ENCODE measurements around the gene ZMIZ2.
"Not testable (repeated sequence)": the region's sequence is repeated elsewhere in the genome, so short reads cannot be mapped to it uniquely, and the experiment has no call there.

Gene ZMIZ2, protein sequence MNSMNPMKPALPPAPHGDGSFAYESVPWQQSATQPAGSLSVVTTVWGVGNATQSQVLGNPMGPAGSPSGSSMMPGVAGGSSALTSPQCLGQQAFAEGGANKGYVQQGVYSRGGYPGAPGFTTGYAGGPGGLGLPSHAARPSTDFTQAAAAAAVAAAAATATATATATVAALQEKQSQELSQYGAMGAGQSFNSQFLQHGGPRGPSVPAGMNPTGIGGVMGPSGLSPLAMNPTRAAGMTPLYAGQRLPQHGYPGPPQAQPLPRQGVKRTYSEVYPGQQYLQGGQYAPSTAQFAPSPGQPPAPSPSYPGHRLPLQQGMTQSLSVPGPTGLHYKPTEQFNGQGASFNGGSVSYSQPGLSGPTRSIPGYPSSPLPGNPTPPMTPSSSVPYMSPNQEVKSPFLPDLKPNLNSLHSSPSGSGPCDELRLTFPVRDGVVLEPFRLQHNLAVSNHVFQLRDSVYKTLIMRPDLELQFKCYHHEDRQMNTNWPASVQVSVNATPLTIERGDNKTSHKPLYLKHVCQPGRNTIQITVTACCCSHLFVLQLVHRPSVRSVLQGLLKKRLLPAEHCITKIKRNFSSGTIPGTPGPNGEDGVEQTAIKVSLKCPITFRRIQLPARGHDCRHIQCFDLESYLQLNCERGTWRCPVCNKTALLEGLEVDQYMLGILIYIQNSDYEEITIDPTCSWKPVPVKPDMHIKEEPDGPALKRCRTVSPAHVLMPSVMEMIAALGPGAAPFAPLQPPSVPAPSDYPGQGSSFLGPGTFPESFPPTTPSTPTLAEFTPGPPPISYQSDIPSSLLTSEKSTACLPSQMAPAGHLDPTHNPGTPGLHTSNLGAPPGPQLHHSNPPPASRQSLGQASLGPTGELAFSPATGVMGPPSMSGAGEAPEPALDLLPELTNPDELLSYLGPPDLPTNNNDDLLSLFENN

DNA sequence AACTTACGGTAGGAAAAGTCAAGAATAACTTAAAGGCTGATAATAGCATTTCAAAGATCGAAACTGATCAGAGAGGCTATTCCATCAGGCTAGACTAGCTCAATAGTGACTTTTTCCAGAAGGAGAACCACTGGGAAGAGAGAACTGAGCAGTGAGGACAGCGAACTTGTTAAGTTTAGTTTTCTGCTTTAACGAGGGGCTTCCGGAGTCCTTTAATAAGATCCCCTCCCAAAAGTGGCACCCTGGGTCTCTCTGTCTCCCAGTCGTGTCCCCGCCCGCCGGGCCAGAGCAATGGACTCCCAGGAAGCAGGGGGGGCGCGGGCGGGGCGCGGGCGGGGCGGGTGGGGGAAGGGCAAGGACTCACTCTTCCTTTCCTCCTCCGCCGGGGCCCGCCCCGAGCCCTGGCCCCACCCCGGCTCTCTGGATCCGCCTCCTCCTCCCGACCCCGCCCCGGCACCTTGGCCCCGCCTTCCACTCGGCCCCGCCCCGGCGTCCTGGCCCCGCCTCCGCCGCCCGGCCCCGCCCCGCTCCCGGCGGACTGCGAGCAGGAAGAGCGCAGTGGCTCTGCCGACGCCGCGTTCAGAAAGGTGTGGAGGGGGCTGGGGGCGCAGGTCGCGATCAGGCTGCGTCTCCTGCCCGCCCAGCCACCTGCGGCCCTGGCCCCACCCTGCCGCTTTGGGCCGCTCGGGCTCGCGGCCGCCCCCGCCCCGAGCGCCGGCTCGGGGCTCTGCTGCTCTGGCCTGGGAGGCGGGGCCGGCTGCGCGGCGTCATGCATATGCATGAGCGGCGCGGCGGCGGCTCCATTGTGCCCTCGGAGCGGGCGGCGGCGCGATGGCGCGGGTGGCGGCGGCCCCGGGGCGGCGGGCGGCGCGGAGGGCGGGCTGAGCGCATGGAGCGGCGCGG lies at the start of gene ZMIZ2:
Gene ZMIZ2, plus strand, starts transcription at position 803 of the 903 bp plus-strand sequence. CDS start 7,403 bp downstream, outside the sequence.
- peak; percentile 44 for DNase-seq

DNA sequence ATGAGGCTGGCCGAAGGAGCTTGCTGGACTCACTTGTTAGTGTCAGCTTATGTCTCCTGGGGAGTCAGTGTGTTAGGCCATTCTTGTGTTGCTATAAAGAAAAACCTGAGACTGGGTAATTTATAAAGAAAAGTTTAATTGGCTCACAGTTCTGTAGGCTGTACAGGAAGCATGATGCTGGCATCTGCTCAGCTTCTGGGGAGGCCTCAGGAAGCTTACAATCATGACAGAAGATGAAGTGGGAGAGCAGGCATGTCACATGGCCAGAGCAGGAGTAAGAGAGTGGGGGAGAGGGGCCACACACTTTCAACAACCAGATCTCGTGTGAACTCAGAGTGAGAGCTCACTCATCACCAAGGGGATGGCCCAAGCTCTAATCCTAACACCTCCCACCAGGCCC lies 49.0 kb upstream of the ZMIZ2 start:
- not testable (repeated sequence) for DNase-seq

DNA sequence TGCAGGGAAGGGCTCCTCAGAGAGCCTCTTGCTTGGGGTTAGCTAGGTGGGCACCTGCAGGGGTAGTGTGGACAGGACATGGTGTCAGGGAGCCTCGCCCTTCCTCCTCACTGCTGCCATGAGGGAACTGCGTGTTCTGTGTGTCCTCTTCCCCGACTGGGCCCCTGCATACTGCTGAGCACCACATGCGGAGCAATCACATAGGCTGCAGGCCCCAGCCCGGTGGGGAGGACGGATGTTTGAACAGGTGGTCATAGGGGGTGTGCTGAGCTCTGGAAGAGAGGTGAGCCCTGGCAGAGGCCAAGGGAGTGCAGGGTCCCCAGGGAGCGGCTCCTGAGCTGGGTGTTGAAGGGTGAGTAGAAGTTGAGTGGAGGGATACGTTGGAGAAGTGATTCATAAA lies 48.3 kb upstream of the ZMIZ2 start:
- no peak for DNase-seq

DNA sequence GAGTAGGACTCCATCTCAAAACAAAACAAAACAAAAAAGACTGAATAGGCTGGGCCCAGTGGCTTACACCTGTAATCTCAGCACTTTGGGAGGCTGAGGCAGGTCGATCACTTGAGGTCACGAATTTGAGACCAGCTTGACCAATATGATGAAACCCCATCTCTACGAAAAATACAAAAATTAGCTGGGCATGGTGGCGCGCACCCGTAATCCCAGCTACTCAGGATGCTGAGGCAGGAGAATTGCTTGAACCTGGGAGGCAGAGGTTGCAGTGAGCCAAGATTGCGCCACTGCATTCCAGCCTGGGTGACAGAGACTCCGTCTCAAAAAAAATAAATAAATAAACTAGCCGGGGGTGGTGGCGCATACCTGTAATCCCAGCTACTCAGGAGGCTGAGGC lies 45.3 kb upstream of the ZMIZ2 start:
- not testable (repeated sequence) for DNase-seq

DNA sequence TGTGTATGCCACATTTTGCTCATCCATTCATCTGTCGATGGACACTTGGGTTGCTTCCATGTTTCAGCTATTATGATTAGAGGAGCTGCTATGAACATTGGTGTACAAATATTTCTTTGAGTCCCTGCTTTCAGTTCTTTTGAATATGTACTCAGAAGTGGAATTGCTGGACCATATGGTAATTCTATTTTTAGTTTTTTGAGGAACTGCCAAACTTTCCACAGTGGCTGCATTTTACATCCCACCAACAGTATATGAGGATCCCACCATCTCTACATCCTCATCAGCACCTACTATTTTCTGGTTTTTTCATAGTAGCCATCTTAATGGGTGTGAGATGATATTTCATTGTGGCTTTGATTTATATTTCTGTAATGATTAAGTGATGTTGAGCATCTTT lies 44.7 kb upstream of the ZMIZ2 start:
- no peak for DNase-seq

DNA sequence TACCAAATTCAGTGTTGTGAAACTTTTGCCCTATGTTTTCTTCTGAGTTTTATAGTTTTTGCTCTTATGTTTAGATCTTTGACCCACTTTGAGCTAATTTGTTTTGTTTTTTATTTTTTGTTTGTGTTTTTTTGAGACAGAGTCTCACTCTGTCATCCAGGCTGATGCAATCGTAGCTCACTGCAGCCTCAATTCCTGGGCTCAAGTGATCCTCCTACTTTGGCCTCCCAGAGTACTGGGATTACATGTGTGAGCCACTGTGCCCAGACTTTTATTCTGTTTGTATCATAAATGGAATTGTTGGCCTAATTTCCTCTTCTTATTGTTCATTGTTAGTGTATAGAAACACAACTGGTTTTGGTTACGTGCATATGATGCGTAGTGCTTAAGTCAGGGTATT lies 43.2 kb upstream of the ZMIZ2 start:
- no peak for DNase-seq

DNA sequence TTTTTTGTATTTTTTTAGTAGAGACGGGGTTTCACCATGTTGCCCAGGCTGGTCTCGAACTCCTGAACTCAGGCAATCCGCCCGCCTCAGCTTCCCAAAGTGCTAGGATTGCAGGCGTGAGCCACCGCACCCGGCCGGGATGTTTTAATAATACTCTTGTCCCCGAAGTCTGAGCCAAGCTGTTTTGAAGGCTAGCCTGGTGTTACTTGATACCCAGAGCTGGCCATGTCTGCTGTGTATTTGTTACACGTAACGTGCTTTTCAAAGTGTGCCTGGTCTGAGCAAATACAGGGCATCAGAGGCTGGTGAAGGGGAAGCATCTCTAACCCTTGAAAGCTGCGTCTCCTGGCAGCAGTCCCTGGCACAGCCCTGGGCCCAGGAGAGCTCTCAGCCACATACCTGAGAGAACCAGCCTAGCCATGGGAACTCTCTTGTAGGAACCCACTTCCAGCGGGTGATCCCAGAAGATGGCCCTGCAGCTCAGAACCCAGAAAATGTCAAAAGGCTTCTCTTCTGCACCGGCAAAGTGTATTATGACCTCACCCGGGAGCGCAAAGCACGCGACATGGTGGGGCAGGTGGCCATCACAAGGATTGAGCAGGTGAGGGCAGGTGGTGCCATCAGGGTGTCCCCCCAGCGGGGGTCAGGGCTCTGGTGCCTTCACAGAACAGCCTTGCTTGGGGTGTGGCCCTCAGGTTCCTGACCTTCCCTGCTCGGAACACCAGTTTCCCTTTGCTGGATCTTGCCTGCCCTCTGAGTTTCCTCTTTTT lies 41.7 kb upstream of the ZMIZ2 start:
- DNase-seq, result no peak

DNA sequence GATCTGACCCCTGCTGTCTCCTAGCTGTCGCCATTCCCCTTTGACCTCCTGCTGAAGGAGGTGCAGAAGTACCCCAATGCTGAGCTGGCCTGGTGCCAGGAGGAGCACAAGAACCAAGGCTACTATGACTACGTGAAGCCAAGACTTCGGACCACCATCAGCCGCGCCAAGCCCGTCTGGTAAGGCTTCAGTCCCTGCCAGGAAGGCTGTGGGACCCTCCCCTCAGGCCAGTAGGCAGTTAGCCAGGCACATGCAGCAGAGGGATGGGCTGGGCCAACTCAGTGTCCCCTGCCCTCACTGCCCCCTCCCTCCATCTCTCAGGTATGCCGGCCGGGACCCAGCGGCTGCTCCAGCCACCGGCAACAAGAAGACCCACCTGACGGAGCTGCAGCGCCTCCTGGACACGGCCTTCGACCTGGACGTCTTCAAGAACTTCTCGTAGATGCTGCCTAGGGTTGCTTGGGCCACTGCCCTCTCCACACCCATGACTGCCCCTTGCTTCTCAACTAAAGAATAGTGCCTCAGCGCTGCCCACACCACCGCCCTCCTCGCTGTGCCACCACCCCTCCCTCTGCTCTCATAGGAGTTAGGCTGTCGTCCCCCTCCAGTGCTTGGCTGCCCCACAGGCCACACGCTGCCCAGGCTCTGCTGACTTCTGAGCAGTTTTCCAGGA lies 41.0 kb upstream of the ZMIZ2 start:
- DNase-seq, result no peak

DNA sequence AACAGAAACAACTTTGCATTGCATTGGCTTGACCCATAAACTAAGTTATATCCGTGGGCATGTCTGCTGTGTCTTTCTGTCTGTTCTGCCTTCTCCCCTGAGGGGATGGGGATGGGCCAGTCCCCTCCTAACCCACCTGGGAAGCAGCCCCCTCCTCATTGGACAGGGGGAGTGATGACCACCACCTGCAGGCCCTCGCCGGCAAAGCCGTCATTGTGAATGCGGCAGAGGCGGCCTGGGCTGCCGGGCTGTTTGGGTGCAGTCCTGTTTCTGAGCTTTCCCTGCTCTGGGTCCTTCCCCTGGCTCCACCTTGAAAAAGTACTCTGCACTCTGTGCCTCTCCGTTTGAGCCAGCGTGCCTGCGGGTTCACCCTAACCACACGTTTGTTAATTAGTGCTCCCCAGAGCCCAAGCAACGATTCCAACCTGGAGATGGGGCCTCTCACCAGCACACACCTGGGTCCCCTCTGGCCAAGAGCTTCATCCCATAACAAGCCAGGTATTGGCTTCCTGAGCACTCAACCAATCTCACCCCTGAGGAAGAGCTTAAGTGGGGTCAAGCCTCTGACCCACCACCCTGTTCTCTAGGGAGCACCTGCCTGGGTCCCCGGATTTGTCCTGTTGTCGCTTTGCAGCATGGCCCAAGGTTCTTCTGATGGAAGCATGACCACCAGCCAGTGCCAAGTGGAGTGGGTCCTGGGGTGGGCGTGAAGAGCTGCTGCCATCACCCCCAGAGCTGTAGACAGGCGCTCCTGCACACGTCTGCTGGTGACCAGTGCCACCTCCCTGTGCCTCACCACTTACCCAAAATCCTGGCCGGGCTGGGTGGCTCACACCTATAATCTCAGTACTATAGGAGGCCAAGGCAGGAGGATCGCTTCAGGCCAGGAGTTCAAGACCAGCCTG lies 39.4 kb upstream of the ZMIZ2 start:
- DNase-seq, result no peak

DNA sequence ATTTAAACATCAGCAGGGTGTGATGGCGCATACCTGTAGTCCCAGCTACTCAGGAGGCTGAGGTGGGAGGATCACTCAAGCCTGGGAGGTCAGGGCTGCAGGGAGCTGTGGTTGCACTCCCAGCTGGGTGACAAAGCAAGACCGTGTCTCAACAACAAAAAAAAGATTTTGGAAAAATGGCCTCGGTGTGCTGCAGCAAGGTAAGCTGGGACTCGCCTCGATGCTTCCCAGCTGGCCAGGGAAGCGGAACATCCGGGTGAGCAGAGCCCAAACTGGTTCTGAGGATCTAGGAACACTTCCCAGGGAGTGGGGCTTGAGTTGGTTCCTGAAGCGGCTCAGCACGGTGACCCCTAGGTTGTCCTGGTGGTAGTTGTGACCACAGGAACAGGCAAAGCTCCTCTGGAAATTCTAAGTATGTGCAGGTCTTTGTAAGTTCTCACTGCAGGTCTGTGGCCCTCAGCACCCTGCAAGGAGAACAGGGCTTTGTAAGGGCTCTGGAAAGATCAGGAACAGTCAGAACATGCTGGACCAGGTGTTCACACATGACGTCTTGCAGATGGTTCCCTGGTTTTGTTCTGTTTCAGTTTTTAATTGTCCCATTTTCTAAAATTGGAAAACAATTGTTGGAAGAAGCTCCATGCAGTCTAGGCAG lies 38.6 kb upstream of the ZMIZ2 start:
- no peak for DNase-seq

DNA sequence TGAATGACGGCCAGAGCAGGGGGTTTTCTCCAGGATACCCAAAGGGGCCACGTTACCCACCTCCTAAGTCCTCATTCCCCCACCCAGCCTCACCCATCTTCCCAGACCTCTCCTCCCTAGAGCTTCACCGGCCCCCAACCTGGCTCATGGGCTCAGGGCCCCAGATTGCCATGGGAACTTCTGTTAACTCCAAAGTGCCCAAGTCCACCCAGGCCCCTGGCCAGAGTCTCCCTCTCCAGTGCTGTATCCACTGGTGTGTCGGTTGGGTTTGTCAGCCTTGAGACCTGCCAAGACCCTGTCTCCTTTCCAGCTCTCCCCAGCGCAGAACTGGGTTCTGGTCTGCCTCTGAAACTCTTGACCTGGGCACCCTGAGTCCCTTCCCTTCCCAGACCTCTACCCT lies 37.1 kb upstream of the ZMIZ2 start:
- no peak for DNase-seq

DNA sequence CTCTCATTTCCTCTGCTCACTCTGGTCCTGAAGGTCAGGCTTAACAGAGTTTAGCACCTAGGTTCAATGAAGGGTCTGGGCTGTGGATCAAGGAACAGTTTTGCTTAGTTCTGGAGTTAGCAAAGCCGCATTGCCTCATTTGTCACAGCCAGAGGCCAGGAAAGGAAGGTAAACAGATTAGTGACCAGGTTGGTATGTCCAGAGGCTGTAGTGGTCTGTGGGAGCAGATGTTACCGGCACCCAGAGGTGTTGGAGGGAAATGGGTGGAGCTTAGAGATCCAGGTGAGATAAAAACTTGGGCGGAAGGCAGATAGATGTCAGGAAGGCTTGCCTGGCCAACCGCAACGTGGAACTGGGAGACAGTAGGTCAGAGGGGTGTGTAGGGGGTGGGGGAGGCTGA lies 36.6 kb upstream of the ZMIZ2 start:
- no peak for DNase-seq

DNA sequence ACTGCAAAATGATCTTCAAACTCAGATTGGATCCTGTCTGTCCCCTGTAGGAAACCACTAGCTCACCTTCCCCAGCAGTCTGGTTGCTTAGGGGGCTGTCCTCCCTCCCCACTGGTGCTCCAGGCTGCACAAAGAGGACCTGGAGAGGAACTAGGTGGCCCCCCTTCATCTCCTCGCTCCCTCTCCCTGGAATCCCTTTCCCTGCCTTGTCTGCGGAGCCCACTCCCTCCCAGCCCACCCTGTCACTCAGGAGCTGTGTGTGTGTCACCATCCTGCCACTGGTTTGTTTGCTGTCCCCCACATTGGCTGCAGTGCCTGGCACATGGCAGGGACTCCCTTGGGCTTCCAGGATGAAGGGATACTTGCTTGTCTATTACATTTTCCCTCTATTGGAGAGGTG lies 35.5 kb upstream of the ZMIZ2 start:
- no peak for DNase-seq

DNA sequence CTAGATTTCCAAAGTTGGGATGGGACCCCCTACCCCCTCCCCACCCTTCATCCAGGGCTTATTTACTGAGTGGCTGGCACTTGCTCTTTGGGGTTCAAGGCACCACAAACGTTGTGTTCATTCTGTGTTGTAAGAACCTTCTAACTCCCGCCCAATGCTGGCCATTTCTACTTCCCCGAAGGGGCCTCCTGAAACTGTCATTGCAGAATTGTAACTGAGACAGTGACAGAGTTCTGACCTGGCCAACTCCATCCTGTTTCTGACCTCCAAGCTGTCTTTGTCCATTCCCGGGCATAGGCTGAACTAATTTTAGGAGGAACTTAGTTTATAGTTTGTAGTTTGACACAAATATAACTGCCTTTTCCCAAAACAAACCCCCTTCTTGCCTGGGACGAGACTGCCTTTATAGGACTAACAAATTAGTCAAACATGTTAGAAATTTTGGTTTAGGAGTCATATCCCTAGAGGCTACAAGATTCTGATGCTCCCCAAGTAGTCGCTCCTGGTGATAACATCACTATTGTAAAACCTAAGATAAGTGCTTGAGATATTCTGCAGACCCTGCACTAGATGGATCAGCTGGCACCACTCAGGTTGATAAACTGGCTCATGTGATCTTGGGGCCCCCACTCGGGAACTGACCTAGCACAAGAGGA lies 34.8 kb upstream of the ZMIZ2 start:
- DNase-seq, result no peak

DNA sequence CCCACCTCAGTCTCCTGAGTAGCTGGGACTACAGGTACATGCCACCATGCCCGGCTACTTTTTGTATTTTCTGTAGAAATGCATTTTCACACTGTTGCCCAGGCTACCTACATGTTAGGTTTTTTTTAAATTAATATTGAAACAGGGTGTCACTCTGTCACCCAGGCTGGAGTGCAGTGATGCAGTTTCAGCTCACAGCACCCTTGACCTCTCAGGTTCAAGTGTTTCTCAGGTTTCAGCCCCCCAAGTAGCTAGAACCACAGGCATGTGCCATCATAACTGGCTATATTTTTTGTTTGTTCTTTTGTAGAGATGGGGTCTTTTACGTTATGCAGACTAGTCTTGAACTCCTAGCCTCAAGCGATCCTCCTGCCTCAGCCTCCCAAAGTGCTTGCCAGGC lies 32.4 kb upstream of the ZMIZ2 start:
- DNase-seq, result no peak

DNA sequence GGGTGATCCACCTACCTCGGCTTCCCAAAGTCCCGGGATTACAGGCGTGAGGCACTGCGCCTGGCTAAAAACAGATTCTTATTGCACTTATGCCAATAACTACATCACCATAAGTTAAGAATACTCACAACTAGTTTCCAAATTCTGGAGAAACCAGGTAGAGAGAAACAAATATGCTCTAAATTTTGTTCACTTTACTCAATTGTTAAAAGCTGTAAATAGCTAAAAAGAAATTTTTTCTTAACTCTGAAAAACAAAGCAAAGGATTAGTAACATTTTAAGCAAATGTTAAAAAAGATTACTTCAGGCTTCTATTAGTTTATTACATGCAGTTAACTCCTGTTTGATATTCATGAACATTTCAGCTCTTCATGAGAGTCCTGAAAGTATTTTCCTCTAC lies 28.3 kb upstream of the ZMIZ2 start:
- no peak for DNase-seq

DNA sequence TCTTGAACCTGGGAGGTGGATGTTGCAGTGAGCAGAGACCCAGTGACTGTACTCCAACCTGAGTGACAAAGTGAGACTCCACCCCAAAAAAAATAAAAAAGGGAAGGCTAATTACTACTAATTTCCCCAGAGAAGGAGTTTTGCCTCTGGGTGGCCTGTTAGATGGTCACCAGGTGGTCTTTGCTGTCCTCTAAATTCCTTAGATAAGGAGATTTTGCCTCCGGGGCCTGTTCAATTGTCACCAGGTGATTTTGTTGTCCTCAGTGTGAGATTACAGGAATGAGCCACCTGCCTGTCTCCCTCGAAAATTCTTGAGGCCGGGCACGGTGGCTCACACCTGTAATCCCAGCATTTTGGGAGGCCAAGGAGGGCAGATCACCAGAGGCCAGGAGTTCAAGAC lies 24.4 kb upstream of the ZMIZ2 start:
- DNase-seq, result no peak

DNA sequence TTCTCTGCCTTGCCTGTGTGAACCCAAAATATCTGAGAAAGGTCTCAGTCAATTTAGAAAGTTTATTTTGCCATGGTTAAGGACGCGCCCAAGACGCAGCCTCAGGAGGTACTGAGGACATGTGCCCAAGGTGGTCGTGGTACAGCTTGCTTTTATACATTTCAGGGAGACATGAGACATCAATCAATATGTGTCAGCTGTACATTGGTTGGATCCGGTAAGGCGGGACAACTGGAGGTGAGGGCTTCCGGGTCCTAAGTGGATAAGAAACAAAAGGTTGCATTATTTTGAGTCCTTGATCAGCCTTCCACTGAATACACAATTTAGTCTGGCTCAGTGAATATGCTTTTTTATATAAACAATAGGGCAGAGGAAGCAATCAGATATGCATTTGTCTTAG lies 22.4 kb upstream of the ZMIZ2 start:
- DNase-seq, result not testable (repeated sequence)

Data from NCI-H1048 (cell line).